Stimulated activated naive CD8-positive, alpha-beta T cell treated with anti-CD3 and anti-CD28 coated beads, Interleukin-15, Interleukin-2, amounts not matched to agents 100 U/mL and 50 U/mL, for 24 hours (primary cell): ENCODE data around the gene GC.
"Not testable (repeated sequence)": the region's sequence is repeated elsewhere in the genome, so short reads cannot be mapped to it uniquely, and the experiment has no call there.

ENCODE experiments used
- ATAC-seq: fragments of 150-1000 bp; cut with Tn5 transposase; one replicate; pipeline ENCODE4 v1.10.0; 2021
- DNase-seq: peaks from one replicate; pipeline ENCODE4 v3.0.0; 2021

Gene GC

DNA sequence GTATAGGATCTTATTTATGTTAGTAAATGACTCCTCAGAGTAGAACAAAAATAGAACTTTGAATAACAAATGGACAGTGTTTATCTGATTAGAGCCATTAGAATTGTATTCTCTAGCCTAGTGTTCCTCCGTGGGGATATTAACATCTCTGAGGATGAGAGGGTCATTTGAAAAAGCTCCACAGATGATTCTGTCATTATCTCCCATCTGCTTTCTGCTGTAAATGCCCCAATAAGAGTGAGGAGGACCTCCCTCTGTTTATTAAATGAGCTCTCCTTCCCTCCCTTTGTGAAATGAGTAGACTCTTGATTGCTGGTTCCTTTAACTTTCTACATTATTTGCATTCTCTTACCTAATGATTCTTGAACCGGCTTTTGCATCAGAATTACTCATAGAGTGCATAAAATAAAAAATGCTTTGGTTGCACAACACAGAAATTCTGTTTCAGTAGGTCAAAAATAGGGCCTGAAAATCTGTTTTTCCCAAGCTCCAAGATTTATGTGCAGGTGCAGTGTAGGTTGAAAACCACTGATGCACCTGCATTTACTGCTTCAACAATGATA, 18.0 kb downstream of the GC start:
- no peak for DNase-seq
- no peak for ATAC-seq

DNA sequence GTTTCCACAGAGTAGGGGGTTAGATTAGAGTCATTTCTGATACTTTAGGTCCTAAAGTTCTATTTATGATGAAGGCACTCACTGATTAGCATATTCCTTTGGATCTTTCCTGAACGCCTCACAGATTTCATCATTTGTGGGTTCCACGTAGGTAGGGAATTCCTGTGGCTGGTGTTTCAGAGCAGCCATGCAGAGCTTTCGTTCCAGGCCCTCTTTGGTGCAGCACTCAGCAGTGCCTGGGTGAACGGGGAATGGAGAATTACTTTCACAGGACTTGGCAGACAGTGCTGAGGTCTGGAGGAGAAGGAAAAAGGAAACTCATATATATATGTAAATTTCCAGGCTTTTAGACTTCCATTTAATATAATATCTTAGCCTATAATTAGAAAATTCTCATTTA, 18.5 kb downstream of the GC start:
- DNase-seq, result no peak
- ATAC-seq, result no peak

DNA sequence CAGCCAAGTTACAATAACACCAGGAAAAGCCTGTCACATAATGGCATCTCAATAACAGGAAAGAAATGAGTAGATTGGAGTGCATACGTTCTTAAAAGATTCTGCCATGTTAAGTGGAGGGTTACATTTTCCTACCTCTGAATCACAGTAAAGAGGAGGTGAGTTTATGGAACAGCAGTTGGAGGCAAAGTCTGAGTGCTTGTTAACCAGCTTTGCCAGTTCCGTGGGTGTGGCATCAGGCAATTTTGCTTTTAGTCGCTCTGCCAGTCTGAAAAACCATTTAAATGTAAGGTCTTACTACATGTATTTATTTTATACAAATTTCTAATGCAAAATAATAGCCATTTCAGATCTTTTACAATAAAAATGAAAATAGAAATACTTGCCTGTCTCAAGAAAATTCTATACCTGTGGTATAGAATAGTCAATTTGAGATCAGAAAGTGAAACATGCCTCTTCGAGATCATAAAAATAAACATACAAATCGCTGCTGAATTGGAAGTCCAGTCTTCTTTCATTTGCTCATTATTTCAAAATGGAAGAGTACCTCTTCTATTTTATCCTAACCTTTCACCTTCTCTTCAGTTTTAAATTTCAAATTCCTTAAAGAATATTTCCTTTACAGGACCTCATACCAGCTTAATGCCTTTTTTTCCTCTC, 31.4 kb downstream of the GC start:
- ATAC-seq, result no peak
- DNase-seq, result no peak

DNA sequence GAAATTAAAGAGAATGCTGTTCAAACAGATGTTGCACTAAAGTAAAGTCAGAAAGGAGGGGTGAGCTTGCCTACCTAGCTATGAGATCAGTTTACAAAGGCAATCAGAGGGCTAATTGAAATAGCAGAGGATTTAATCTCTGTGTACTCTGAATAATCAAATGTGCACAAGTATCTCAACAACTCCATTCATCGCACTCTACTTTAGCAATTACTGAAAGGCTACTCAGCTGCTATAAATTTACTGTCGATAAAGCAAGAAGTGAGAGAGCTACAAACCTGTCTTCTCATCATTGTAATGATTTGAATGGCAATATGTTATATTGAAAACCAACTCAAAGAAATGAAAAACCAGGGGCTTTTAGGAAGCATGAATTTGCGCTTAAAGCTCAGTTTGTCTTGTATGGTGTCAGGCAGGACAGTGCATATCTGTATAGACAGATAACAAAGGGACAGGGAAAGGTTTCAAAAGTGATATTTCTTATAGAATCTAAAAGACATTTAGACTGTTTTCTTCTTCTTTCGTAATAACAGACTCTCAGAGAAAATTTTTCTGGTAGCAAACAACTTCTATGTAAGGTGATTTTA, 34.8 kb downstream of the GC start:
- ATAC-seq, result no peak
- no peak for DNase-seq

DNA sequence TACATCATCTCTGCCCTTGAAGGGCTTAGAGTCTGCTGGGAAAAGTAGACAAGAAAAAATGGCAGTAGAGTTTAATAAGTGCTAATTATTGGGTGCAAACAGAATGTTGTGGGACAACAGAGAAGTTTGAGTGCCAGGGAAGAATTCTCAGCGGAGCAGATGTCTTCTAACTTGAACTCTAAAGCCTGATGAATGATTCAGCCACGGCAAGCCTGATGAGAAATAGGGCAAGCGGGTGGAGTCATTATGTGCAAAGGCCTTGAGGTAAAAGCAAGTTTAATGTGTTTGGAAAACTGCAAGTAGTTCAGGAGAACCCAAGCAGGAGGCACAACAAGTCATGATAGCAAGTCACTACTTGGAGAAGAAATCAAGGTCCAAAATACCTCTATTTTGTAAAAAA, 37.5 kb downstream of the GC start:
- ATAC-seq, result no peak

DNA sequence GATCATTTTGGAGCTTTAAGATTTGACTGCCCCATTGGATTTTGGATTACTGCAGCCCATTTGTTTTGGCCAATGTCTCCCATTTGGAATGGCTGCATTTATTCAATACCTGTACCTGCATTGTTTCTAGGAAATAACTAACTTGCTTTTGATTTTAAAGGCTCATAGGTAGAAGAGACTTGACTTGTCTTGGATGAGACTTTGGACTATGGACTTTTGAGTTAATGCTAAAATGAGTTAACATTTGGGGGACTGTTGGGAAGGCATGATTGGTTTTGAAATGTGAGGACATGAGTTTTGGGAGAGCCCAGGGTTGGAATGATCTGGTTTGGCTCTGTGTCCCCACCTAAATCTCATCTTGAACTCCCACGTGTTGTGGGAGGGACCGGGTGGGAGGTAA, 45.1 kb downstream of the GC start:
- ATAC-seq, DNase-seq: not testable (repeated sequence)

More for the DNA sequence above, 37.5 kb downstream of the GC start:
- DNase-seq, result no peak

DNA sequence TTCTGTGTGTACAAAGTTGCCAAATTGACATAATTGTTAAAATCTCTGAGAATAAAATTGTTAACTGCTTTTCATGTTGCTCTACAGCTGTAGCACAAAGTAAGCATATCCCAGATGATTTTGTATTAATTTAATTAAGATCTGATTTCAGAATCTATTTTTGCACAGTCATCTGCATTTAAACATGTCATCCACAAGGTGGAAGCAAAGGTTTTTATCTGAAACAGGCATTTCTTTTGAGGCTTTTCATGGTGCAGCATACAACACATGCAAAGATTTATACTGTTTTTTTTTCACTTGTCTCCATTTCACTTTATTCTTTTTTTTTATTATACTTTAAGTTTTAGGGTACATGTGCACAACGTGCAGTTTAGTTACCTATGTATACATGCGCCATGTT, 51.2 kb downstream of the GC start:
- DNase-seq, result no peak
- ATAC-seq, result no peak

DNA sequence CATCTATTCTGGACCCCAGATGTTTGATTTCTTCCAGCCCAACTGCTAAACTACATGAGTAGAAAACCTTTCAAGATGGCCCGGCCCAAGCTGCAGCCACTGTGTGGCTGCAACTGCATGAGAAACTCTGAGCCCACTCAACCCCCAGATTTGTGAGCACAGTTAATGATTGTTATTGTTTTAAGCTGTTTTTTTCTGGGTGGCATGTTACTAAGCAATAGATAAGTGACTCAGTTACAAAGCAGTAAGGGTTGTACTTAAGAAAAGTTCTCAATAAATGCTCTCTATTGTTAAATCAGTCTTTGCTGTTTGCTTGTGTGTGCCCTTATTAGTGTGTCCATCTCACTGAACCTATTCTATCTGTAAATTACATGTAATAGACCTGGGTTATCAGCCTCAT, 51.8 kb downstream of the GC start:
- ATAC-seq (no peak), DNase-seq (no peak)

DNA sequence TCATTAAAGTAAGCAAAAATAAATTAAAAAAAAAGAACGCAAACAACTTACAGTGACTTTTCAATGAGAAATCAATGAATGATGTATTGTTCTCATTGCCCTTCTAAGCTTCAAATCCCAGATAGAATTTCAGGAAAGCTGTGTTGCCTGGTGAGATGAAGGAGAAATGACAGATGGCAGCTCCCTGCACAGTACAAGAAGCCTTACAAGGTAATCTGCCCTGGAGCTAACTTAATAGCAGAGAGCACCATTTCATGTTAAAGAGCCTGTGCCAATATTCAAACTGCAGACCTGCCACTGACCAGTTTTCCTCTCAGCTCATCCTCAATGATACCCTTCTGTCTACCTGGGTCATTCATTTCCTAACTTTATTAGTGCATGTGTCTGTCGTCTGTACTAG, 54.0 kb downstream of the GC start:
- no peak for ATAC-seq
- DNase-seq, result no peak

DNA sequence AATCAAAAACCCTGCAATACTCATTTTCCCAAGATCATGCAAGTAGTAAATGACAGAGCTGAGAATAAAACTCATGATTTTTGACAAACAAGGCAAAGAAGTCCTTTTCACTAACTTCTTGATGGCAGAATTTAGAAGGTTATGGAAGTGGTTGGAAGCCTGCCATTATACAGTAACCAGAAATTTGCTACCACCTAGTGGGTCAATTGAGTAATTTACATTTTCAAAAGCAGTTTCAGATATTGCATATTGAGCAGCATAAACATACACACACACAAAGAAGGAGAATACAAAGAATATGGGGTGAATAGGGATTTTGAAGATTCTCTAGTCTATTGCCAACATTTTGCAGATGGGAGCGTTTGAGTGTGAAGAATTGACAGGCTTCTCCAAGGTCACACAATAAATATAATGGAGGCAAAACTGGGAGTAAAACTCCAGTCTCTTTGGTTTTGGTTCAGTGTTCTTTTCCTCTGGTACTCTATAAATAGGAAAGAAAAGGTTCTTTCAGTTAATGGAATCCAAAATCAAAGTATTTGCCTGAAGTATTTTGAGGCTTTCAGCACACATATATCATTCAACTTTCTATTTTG, 70.2 kb downstream of the GC start:
- no peak for DNase-seq
- ATAC-seq, result peak; percentile 43

DNA sequence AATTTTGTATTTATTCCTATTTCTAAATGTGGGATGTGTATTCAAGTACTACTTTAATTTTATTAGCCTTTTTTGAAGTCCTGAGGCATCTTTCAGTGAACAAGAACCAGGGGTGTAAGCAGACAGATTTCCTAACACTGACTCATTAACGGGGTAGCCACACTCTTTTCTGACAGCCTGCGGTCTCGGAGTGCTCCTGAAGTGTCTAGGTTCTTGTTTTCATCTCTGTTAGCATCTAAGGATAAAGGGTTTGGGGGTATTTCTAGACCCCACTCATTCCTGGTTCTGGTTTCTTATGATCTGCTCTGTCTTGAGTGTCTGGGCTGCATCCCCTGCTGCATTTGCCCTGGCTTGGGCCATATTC, 71.9 kb downstream of the GC start:
- DNase-seq (no peak), ATAC-seq (no peak)

DNA sequence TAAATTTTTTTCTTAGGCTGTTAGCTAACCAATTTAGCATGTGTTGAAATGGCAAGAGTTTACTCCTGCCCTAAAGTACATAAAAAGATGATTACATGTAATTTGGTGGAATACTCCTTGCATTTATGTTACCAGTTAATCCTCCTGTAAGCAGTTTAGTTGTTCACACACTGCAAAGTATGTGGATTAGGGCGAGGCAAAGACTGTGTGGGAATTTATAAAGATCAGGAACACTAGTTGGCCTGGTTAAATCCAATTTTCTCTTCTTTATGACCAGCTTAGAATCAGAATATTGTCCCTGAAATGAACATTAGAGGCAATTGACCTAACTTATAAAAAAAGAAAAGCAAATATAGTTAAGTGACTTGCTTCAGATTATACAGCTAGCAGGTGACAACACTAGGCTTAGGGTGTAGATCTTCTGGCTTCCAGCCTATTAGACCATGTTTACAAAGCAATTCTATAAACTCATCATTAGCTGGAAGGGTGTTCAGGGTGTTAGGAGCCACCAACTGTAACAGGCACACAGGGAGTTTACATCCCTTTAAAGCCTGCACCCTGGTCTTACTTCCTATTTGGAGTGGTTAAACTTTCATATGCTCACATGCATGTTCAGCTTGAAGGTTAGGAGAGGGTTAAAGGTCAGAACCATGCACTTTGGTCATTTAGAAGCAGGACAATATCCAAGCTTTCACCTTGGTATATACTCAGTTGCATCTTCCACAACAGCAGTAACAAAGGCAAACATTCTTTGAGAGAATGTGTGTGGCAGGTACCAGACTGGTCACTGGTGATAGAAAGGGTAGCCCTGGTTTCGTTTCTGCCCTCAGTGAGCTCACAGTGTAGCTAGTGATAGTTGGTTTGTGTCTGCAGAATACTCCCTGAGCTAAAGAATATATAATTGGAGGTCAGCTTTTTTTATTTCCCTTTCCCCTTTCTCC, 72.6 kb downstream of the GC start:
- DNase-seq, result no peak
- no peak for ATAC-seq

DNA sequence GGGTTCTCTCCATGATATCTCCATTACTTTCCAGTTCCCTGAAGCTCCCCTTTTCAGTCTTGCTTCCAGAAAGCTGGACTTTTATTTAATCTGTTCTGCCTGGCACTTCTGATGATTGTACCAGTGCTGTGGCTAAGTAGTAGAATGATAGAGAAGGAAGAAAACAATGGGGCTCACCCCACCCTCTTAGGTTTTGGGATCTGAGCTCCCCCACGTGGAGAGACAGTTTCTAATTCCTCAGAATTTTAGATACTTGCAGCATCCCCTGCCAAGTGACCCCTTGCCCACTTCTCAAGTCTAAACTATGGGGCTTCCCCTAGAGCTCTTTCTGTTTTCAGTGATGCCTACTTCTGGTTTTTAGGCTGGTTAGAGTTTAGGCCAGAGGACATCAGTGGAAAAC, 73.9 kb downstream of the GC start:
- ATAC-seq, result no peak
- no peak for DNase-seq

DNA sequence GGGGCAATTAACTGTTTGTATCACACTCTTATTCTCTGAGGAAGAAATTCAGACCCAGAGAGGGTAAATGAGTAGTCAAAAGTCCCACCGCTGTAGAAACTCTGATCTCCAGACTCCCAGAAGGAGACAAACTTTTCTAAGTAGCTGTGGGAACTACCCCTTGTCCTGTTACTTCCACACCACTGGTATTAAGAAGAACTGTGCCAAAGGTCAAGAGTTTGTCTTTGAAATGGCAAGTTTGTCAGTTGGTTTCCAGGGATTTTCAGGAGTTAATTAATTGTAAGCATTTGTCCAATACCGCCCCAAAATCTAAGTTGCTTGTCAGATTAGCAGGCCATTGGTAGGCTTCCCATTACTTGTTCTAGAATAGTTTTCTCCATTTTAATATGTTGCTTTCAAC, 85.7 kb downstream of the GC start:
- ATAC-seq (no peak), DNase-seq (no peak)

DNA sequence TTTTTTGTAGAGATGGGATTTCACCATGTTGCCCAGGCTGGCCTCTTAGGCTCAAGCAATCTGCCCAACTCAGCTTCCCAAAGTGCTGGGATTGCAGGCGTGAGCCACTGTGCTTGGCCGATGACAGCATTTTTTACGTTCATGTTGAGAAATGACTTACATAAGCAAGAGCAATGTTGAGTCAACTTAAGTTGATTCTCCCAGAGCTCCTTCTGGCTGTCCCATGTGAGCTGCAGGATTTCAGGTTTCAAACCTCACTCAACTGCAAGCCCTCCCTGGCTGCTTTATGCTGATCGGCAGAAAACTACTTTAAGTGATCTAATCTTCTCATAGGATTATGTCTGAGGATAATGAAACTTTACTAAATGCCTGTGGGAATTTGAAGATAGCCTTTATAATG, 86.8 kb downstream of the GC start:
- no peak for DNase-seq
- ATAC-seq, result no peak

DNA sequence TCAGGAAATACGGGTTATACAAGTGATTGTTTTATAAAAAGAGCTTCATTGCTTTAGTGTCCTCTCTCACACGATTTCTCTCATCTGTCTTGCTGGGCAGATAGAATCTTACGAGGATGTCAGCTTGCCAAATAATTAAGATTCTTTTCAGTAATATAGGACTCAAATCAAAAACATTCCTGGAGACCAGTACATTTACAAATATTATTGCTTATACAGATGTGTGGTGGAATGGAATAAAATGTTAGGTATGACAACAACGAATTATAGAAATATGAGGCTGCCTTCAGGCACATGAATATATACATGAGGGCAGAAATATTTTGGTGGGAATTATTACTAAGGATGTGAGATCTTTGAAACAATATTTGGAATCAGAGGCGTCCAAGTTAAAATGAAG, 88.9 kb downstream of the GC start:
- DNase-seq (no peak), ATAC-seq (no peak)

DNA sequence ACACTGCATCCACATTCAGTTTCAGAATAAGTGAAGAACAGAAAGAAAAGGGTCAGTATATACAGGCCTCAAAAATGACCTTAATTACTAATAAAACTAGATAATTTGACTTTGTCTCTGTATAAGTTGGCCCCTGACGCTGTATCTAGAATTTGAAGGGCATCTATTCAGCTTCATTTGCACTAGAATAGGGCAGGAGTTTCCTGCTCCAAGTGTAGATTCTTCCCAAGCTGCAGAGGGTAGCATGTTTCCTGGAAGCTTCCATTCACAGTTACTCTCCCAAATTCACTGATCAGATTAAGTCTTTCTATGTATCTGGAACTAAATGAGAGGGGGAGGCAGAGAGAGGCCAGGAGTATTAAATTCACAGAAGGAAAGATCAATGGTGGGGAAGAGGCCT, 90.9 kb downstream of the GC start:
- DNase-seq, result no peak
- no peak for ATAC-seq

DNA sequence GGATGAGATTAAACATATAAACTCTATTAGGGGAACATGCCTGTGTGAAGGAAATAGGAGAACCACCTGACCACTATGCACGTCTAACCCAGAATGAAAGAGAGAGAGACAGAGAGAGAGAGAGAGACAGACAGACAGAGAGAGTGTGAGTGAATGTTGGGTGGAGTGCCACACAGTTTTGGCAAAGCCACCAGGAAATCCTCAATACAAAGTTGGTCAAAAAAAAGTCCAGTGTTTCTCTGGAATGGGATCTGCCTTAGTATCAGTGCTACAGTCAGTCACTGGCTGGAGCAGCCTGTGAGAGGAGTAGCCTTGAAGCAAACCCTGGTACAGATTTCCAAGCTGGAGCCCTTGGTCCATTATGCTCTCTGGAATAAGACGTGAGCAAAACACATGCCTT, 91.7 kb downstream of the GC start:
- ATAC-seq (no peak), DNase-seq (no peak)
